GM12878 (cell line): ENCODE results near the gene TSPEAR. TPM values are rescaled to one million over a fixed set of nuclear protein-coding genes. Genes with fewer than 3 reads are reported as not detected.

Source experiments
- ATAC-seq: fragments of 200-7000 bp; cut with Tn5 transposase; 3 replicates; pipeline ENCODE4 v1.9.1; 2020; ENCODE audit warnings: mild to moderate bottlenecking, moderate library complexity
- BruUV-seq: library from RNA; stranded (reverse); fragments of 400-500 nt; replicated peaks from 2 replicates; lab custom pipeline; 2021; lab: Mats Ljungman, UMichigan
- CTCF ChIA-PET: fragments of 300-600 bp; sonication (Branson Sonifier 250); formaldehyde crosslinking; extraction: SDS; loops from one replicate; lab custom pipeline; 2021; ENCODE audit warnings: inconsistent platforms; lab: Yijun Ruan, JAX
- POLR2A ChIA-PET: fragments of 350-600 bp; formaldehyde crosslinking; extraction: SDS; loops from one replicate; lab custom pipeline; 2021; ENCODE audit warnings: inconsistent platforms; lab: Charles Lee
- RAD21 ChIA-PET: fragments of 300-600 bp; sonication (Branson Sonifier 250); formaldehyde crosslinking; loops from one replicate; lab custom pipeline; 2023; ENCODE audit warnings: antibody characterized with exemption; ENCODE audit not compliant: unreplicated experiment; lab: Charles Lee
- SMC1A ChIA-PET: fragments of 300-600 bp; sonication (Branson Sonifier 250); formaldehyde crosslinking; loops from one replicate; lab custom pipeline; 2023; ENCODE audit not compliant: unreplicated experiment, uncharacterized antibody; lab: Charles Lee
- DNase-seq: peaks from one replicate; pipeline ENCODE4 v3.0.0-alpha.2; 2011; ENCODE audit warnings: low read depth, low spot score
- FAIRE-seq: peaks from 3 replicates; lab custom pipeline; 2011; peaks lifted over from hg19 to GRCh38; lab: Jason Lieb, UNC
- H2AFZ ChIP-seq: 2 replicates; pipeline ENCODE4 v1.6.0; 2011; ENCODE audit warnings: low read depth, low read length, control low read depth; ENCODE audit not compliant: control insufficient read depth
- H3K27ac ChIP-seq: 2 replicates; pipeline ENCODE4 v1.5.1; 2011; ENCODE audit warnings: control low read depth; ENCODE audit not compliant: control insufficient read depth, insufficient read depth
- H3K27me3 ChIP-seq, 2 experiments: replicated peaks in 1 of 2; 2 replicates each; pipeline versions ENCODE4 v1.6.0 to v1.6.1; 2011; ENCODE audit warnings: low read length in 1 of 2; ENCODE audit not compliant: control insufficient read depth in 2 of 2, insufficient read depth in 2 of 2
- H3K36me3 ChIP-seq, 2 experiments: 2 replicates each; pipeline ENCODE4 v1.5.1; 2011; ENCODE audit warnings: low read length in 1 of 2; ENCODE audit not compliant: control insufficient read depth in 2 of 2, insufficient read depth in 2 of 2
- H3K4me1 ChIP-seq: 2 replicates; pipeline ENCODE4 v1.6.1; 2011; ENCODE audit warnings: mild to moderate bottlenecking, low read length, moderate library complexity, mixed read lengths; ENCODE audit not compliant: control insufficient read depth, insufficient read depth
- H3K4me2 ChIP-seq: 2 replicates; pipeline ENCODE4 v1.6.0; 2011; ENCODE audit warnings: control low read depth; ENCODE audit not compliant: control insufficient read depth, insufficient read depth
- H3K4me3 ChIP-seq: fragments of 200-600 bp; sonication (generic); 2 replicates; pipeline ENCODE4 v1.5.1; 2016
- H3K79me2 ChIP-seq: 2 replicates; pipeline ENCODE4 v1.6.0; 2011; ENCODE audit warnings: low read length; ENCODE audit not compliant: control insufficient read depth, insufficient read depth
- H3K9ac ChIP-seq: 2 replicates; pipeline ENCODE4 v1.8.0; 2011; ENCODE audit warnings: low read length, control low read depth, mixed read lengths; ENCODE audit not compliant: control insufficient read depth, insufficient read depth
- H3K9me3 ChIP-seq: replicated peaks from 3 replicates; pipeline ENCODE4 v1.5.1; 2011; ENCODE audit warnings: mild to moderate bottlenecking, low read length; ENCODE audit not compliant: control insufficient read depth, insufficient read depth
- H4K20me1 ChIP-seq: 2 replicates; pipeline ENCODE4 v1.6.0; 2011; ENCODE audit not compliant: control insufficient read depth, insufficient read depth
- BCL3 ChIP-seq: IDR thresholded peaks from 2 replicates; pipeline ENCODE4 v1.6.1; 2011; ENCODE audit warnings: borderline replicate concordance, low read depth, mild to moderate bottlenecking, moderate library complexity, low read length; ENCODE audit not compliant: insufficient read depth, poor library complexity, severe bottlenecking
- BHLHE40 ChIP-seq, 2 experiments: fragments of 450-650 bp in 1 of 2; IDR thresholded peaks; 2 replicates each; pipeline ENCODE4 v1.6.1; 2011 to 2017; ENCODE audit warnings: low read depth in 2 of 2, borderline replicate concordance in 1 of 2, improper control_type of control experiment in 1 of 2, low read length in 1 of 2, mild to moderate bottlenecking in 1 of 2
- BMI1 ChIP-seq: fragments of 450-650 bp; IDR thresholded peaks from 2 replicates; pipeline ENCODE4 v1.6.1; 2016; ENCODE audit warnings: mild to moderate bottlenecking, moderate library complexity, borderline replicate concordance
- CBX3 ChIP-seq: fragments of 200-600 bp; sonication (generic); IDR thresholded peaks from 2 replicates; pipeline ENCODE4 v1.6.1; 2016; ENCODE audit warnings: low read depth, borderline replicate concordance
- CBX5 ChIP-seq: sonication (generic); IDR thresholded peaks from 2 replicates; pipeline ENCODE4 v1.6.1; 2016; ENCODE audit warnings: low read depth, moderate library complexity, mild to moderate bottlenecking, inconsistent platforms
- CHD1 ChIP-seq: IDR thresholded peaks from 2 replicates; pipeline ENCODE4 v1.6.1; 2012; ENCODE audit warnings: low read depth, low read length, improper control_type of control experiment
- CHD2 ChIP-seq: IDR thresholded peaks from 2 replicates; pipeline ENCODE4 v1.6.1; 2011; ENCODE audit warnings: low read depth, low read length, improper control_type of control experiment, borderline replicate concordance
- FOS ChIP-seq: IDR thresholded peaks from 3 replicates; pipeline ENCODE4 v1.6.1; 2011; ENCODE audit warnings: borderline replicate concordance; ENCODE audit not compliant: insufficient read length; ENCODE audit errors: extremely low read depth
- GATAD2B ChIP-seq: fragments of 450-650 bp; conservative IDR thresholded peaks from 2 replicates; pipeline ENCODE4 v1.6.1; 2017; ENCODE audit warnings: low read depth, mild to moderate bottlenecking, moderate library complexity
- HCFC1 ChIP-seq: fragments of 150-350 bp; IDR thresholded peaks from 2 replicates; pipeline ENCODE4 v1.6.1; 2014; ENCODE audit warnings: low read length
- HDAC6 ChIP-seq: fragments of 200-600 bp; sonication (generic); IDR thresholded peaks from one replicate; pipeline ENCODE4 v1.8.0; 2017; ENCODE audit warnings: antibody characterized with exemption; ENCODE audit not compliant: unreplicated experiment
- HDGF ChIP-seq: fragments of 450-650 bp; IDR thresholded peaks from 2 replicates; pipeline ENCODE4 v1.6.1; 2016; ENCODE audit warnings: antibody characterized with exemption
- KLF5 ChIP-seq: fragments of 450-650 bp; IDR thresholded peaks from 2 replicates; pipeline ENCODE4 v1.6.1; 2014; ENCODE audit warnings: mild to moderate bottlenecking; ENCODE audit not compliant: partially characterized antibody
- MEF2A ChIP-seq: IDR thresholded peaks from 2 replicates; pipeline ENCODE4 v1.6.1; 2011; ENCODE audit warnings: low read depth, mild to moderate bottlenecking, low read length, moderate library complexity; ENCODE audit not compliant: insufficient read depth
- MTA2 ChIP-seq: fragments of 450-650 bp; IDR thresholded peaks from 2 replicates; pipeline ENCODE4 v1.6.1; 2016; ENCODE audit warnings: low read depth, mild to moderate bottlenecking, moderate library complexity
- NFYA ChIP-seq: IDR thresholded peaks from 2 replicates; pipeline ENCODE4 v1.6.1; 2011; ENCODE audit warnings: low read depth, mild to moderate bottlenecking, low read length, improper control_type of control experiment, borderline replicate concordance
- NR2C1 ChIP-seq: fragments of 450-650 bp; IDR thresholded peaks from 2 replicates; pipeline ENCODE4 v1.6.1; 2017; ENCODE audit warnings: antibody characterized with exemption, mild to moderate bottlenecking, moderate library complexity
- SUZ12 ChIP-seq: fragments of 200-600 bp; sonication (generic); IDR thresholded peaks from one replicate; pipeline ENCODE4 v1.6.1; 2018; ENCODE audit warnings: antibody characterized with exemption, mild to moderate bottlenecking; ENCODE audit not compliant: unreplicated experiment
- USF1 ChIP-seq: IDR thresholded peaks from 2 replicates; pipeline ENCODE4 v1.6.1; 2011; ENCODE audit warnings: borderline replicate concordance, low read depth, mild to moderate bottlenecking, moderate library complexity, mixed read lengths, low read length; ENCODE audit not compliant: insufficient read depth; ENCODE audit errors: extremely low read length
- ZBTB40 ChIP-seq: fragments of 450-650 bp; IDR thresholded peaks from 2 replicates; pipeline ENCODE4 v1.6.1; 2016; ENCODE audit warnings: mild to moderate bottlenecking, moderate library complexity, borderline replicate concordance
- WGBS: methylation state at CpG from one replicate; pipeline ENCODE4 v1.1.6; 2016; ENCODE audit warnings: low lambda C conversion rate; ENCODE audit not compliant: insufficient replicate concordance, insufficient coverage; ENCODE audit errors: missing lambda C conversion rate; 5-methylcytosine and 5-hydroxymethylcytosine counted together
- in situ Hi-C: fragments of 300-500 bp; cut with MboI; formaldehyde crosslinking; loops from 9 replicates; pipeline ENCODE4 v1.14.3; 2018; ENCODE audit warnings: mixed read lengths
- intact Hi-C: fragments of 100-400 bp; cut with micrococcal nuclease; formaldehyde crosslinking; loops from one replicate; pipeline ENCODE4 v1.14.2; 2022; ENCODE audit not compliant: unreplicated experiment
- polyA plus RNA-seq, 11 experiments: library from polyadenylated mRNA; depleted of rRNA in 4 of 11; unstranded in 6 of 11; stranded (reverse) in 5 of 11; fragments of >200 nt; fragmentation: Nextera tagmentation in 4 of 11; fragmentation: Illumina TruSeq in 1 of 11; extraction: Ambion mirVana in 4 of 11; extraction: Trizol in 1 of 11; gene quantifications; 1 replicate in 1 of 11; 2 replicates in 10 of 11; pipeline versions ENCODE4 v1.2.1 to v1.2.3, GENCODE V29; 2011 to 2016; ENCODE audit warnings: inconsistent platforms in 2 of 11, missing spikeins in 2 of 11, low read depth in 1 of 11
- total RNA-seq, 4 experiments: library from RNA; depleted of rRNA in 3 of 4; stranded (reverse); fragments of >200 nt in 3 of 4; fragmentation: Illumina TruSeq in 1 of 4; extraction: Trizol in 1 of 4; gene quantifications; 2 replicates each; pipeline versions ENCODE4 v1.2.1 to v1.2.3, GENCODE V29; 2013 to 2021

TSPEAR gene
- total and polyA plus RNA-seq, 10 of the 15 experiments (the other 5 are each of a cell fraction or from before 2014, with no cell fraction given): not detected

GRCh38 chr21:44726826-44727225 lies 15.5 kb upstream of the TSPEAR start:
- H3K4me1 ChIP-seq: no peaks in the 10 kb centered on the region
- DNase-seq (no peak), FAIRE-seq (no peak), ATAC-seq (no peak)
- no peaks in the 10 kb centered on the region for H3K36me3 ChIP-seq
- H3K79me2 ChIP-seq: no peaks in the 10 kb centered on the region
- peaks cover 2 to 3% of the 10 kb centered on the region in 2 experiments; a peak in 2 of 4 replicates for H3K27me3 ChIP-seq
- intact Hi-C loops: no loop called here
- POLR2A ChIA-PET: no interaction called here
- H3K9ac ChIP-seq: no peak overlapping the region
- CTCF ChIA-PET: no interaction called here
- H3K27ac ChIP-seq: no peak overlapping the region
- H3K4me2 ChIP-seq: no peak overlapping the region
- SMC1A ChIA-PET: no interaction called here
- no peak overlapping the region for H3K4me3 ChIP-seq
- in situ Hi-C loops: no loop called here
- WGBS: 64% methylated on average over 4 of the region's 6 CpGs
- RAD21 ChIA-PET: no interaction called here
- TF ChIP-seq CHD2 (no peak), KLF5 (no peak), GATAD2B (no peak), MTA2 (no peak), HDGF (no peak), NFYA (no peak), CHD1 (no peak), BCL3 (no peak), SUZ12 (no peak), ZBTB40 (no peak), HCFC1 (no peak), USF1 (no peak), BMI1 (no peak), MEF2A (no peak), HDAC6 (no peak), CBX5 (no peak), FOS (no peak), CBX3 (no peak), BHLHE40 (IDR thresholded peaks at IDR 0.05; ENCODE audit: borderline replicate concordance in 1 of 2, low read depth in 2 of 2, low read length in 1 of 2) (no peak), NR2C1 (no peak)
- H3K9me3 ChIP-seq: no peaks in the 10 kb centered on the region
- no peaks in the 10 kb centered on the region for H4K20me1 ChIP-seq
- no TSS peak for BruUV-seq
- no peak overlapping the region for H2AFZ ChIP-seq
